Transverse colon (tissue), 4 donors: ENCODE measurements around the gene PPM1B. TPM values are rescaled to one million over a fixed set of nuclear protein-coding genes. Genes with fewer than 3 reads are reported as not detected.

Source experiments
- DNase-seq: peaks from one replicate; pipeline ENCODE4 v3.0.0-alpha.2; 2019
- H3K27ac ChIP-seq, 4 donors: fragments of 200-600 bp; sonication (generic); 2 replicates each; pipeline ENCODE4 v1.5.1; 2016 to 2018; ENCODE audit warnings: inconsistent platforms in 4 of 4
- H3K27me3 ChIP-seq: fragments of 200-600 bp; sonication (generic); 2 replicates; pipeline ENCODE4 v1.5.1; 2017; ENCODE audit warnings: inconsistent platforms
- H3K36me3 ChIP-seq, 4 donors: fragments of 200-600 bp; sonication (generic); 2 replicates each; pipeline ENCODE4 v1.5.1; 2017 to 2019; ENCODE audit warnings: inconsistent platforms in 4 of 4
- H3K4me1 ChIP-seq, 4 donors: fragments of 200-600 bp; sonication (generic); 2 replicates each; pipeline ENCODE4 v1.5.1; 2017 to 2020; ENCODE audit warnings: inconsistent platforms in 4 of 4
- H3K4me3 ChIP-seq, 4 donors: fragments of 200-600 bp; sonication (generic); 1 replicate in 1 of 4; 2 replicates in 3 of 4; pipeline versions ENCODE4 v1.5.1 to v1.6.1; 2017 to 2019; ENCODE audit warnings: inconsistent platforms in 4 of 4
- H3K9me3 ChIP-seq, 2 donors: fragments of 200-600 bp; sonication (generic); 2 replicates each; pipeline ENCODE4 v1.5.1; 2017 to 2019; ENCODE audit warnings: inconsistent platforms in 2 of 2
- CTCF ChIP-seq, 5 experiments: fragments of 200-600 bp in 3 of 5; fragments of 450-650 bp in 2 of 5; sonication (generic) in 3 of 5; IDR thresholded peaks; 1 replicate in 2 of 5; 2 replicates in 3 of 5; pipeline ENCODE4 v1.5.1; 2016 to 2017; ENCODE audit warnings: antibody characterized with exemption in 5 of 5, inconsistent platforms in 3 of 5, mild to moderate bottlenecking in 2 of 5, moderate library complexity in 1 of 5
- EP300 ChIP-seq: sonication (generic); formaldehyde crosslinking; IDR thresholded peaks from one replicate; pipeline ENCODE4 v1.6.1; 2017; ENCODE audit warnings: antibody characterized with exemption, low read depth
- POLR2A ChIP-seq: fragments of 450-650 bp; IDR thresholded peaks from one replicate; pipeline ENCODE4 v1.6.1; 2016; ENCODE audit warnings: antibody characterized with exemption, mild to moderate bottlenecking, moderate library complexity
- POLR2AphosphoS5 ChIP-seq, 3 donors: sonication (generic); formaldehyde crosslinking; IDR thresholded peaks; one replicate each; pipeline ENCODE4 v1.6.1; 2016; ENCODE audit warnings: antibody characterized with exemption in 3 of 3
- WGBS, 2 donors: methylation state at CpG; one replicate each; pipeline ENCODE4 v1.1.5; 2018; ENCODE audit warnings: low coverage in 1 of 2; 5-methylcytosine and 5-hydroxymethylcytosine counted together
- in situ Hi-C, 4 donors: fragments of 200-750 bp; cut with MboI; loops; one replicate each; pipeline versions ENCODE4 v1.15.0 to v1.15.1; 2017; ENCODE audit warnings: low sequenced_read_pairs in 3 of 4, low pct_ligation_motif_present in 1 of 4, low pct_unique_long_range_greater_than_20kb in 1 of 4
- intact Hi-C: fragments of 100-400 bp; cut with DNase I; formaldehyde crosslinking; loops from one replicate; pipeline ENCODE4 v1.15.1; 2023; ENCODE audit warnings: low total_unique reads
- total RNA-seq, 4 donors: library from RNA; depleted of rRNA; stranded (reverse); fragments of >200 nt; gene quantifications; one replicate each; pipeline ENCODE4 v1.1.0, GENCODE V29; 2016

The PPM1B gene
- total RNA-seq, 4 donors from 2014 or later: 23.7 to 108 (median 67.0) TPM

DNA sequence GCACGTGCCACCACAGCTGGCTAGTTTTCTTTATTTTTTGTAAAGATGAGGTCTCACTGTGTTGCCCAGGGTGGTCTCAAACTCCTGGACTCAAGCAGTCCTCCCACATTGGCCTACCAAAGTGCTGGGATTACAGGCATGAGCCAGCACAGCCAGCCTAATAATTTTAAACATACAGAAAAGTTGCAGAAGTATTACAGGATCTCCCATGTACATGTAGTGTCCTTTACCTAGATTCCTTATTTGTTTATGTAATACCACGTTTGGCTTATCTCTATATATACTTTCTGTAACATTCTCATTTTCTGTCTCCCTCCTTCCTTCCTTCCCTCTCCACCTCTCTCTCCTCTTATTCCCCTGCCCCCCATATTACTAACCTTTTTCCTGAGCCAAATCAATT lies 41.7 kb downstream of the PPM1B start:
- in situ Hi-C loops (no loop called here), intact Hi-C loops (no loop called here)
- 77 to 91% methylated on average over 1 to 2 of the region's 2 CpGs for WGBS, 2 donors

DNA sequence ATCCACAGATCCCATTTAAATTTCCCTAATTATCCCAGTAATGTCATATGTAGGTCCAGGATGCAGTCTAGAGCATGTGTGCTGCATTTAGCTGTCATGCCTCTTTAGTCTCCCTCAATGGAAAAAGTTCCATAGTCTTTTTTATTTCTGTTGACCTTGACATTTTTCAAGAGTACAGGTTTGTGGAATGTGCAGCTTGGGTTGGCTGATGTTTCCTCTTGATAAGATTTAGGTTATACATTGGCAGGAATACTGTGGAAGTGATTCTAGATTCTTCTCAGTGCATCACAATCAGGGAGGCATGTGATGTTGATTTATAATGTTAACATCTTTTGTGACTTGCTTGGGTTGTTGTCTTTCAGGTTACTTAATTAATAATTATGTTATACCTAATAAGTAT lies 42.5 kb downstream of the PPM1B start:
- Histone ChIP-seq H3K4me3 (no peak overlapping the region), H3K27me3 (no peaks in the 10 kb centered on the region), H3K9me3 (no peaks in the 10 kb centered on the region), H3K36me3 (peaks cover 0 to 24% (median 10%) of the 10 kb centered on the region in 4 donors), H3K27ac (no peak overlapping the region), H3K4me1 (peaks cover 0 to 12% (median 5%) of the 10 kb centered on the region in 4 donors)
- intact Hi-C loops (no loop called here), in situ Hi-C loops (no loop called here)
- TF ChIP-seq CTCF (IDR thresholded peaks at IDR 0.05) (no peak), POLR2AphosphoS5 (IDR thresholded peaks at IDR 0.05) (no peak), POLR2A (no peak), EP300 (no peak)
- no peak for DNase-seq

More for the DNA sequence above, 41.7 kb downstream of the PPM1B start:
- Histone ChIP-seq H3K36me3 (peaks cover 0 to 24% (median 10%) of the 10 kb centered on the region in 4 donors), H3K27ac (no peak overlapping the region), H3K27me3 (no peaks in the 10 kb centered on the region), H3K4me3 (no peak overlapping the region), H3K9me3 (no peaks in the 10 kb centered on the region), H3K4me1 (peaks cover 0 to 11% (median 3%) of the 10 kb centered on the region in 4 donors)
- TF ChIP-seq CTCF (IDR thresholded peaks at IDR 0.05): no peak
- TF ChIP-seq EP300: no peak
- no peak for TF ChIP-seq POLR2AphosphoS5 (IDR thresholded peaks at IDR 0.05)
- TF ChIP-seq POLR2A: no peak
- DNase-seq: no peak

DNA sequence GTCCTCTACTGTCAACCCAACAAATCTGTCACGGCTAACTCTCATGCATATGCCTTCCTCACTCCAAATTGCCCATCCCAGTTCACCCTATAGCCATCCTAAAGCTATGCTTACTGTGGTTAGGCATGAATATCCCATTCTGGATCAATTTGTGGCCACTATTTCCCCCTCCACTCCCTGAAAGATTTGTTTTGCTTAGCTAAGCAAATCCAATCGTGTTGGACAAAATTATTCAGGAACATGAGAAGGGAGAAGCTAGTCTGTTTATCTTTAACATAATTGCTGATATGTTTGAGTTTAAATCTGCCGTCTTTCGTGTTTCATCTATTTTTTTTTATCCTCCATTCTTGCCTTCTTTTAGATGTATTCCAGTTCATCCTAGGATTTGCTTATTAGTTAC lies 43.6 kb downstream of the PPM1B start:
- H3K27me3 ChIP-seq: no peaks in the 10 kb centered on the region
- no peak for TF ChIP-seq POLR2AphosphoS5 (IDR thresholded peaks at IDR 0.05)
- TF ChIP-seq POLR2A: no peak
- no peak for TF ChIP-seq CTCF (IDR thresholded peaks at IDR 0.05)
- no peak for TF ChIP-seq EP300
- H3K4me3 ChIP-seq: no peak overlapping the region
- no peaks in the 10 kb centered on the region for H3K9me3 ChIP-seq
- DNase-seq: no peak
- H3K36me3 ChIP-seq: peaks cover 0 to 24% (median 10%) of the 10 kb centered on the region in 4 donors
- peaks cover 0 to 12% (median 5%) of the 10 kb centered on the region in 4 donors for H3K4me1 ChIP-seq
- no peak overlapping the region for H3K27ac ChIP-seq
- intact Hi-C loops (no loop called here), in situ Hi-C loops (no loop called here)
- WGBS, 2 donors: 90 to 96% methylated on average over 4 of the region's 4 CpGs

DNA sequence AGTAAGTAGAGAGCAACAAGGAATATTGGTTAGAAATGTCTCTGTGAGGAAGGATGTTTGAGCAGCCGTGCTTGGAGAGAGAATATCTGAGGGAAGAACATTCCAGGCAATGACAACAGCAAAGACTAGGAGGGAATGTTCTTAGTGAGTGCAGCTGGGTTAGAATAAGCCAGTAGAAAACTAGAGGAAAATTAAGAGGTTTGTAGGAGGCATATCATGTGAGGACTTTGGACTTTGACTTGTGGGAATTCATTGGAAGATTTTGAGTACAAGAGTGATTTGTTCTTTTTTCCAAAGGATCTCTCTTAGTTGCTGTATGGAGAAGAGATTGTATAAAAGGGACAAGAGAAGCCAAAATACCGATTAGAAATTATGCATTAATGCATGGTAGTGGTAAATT lies 47.2 kb downstream of the PPM1B start:
- Histone ChIP-seq H3K4me1 (peaks cover 0 to 12% (median 5%) of the 10 kb centered on the region in 4 donors), H3K27me3 (no peaks in the 10 kb centered on the region), H3K27ac (no peak overlapping the region), H3K4me3 (no peak overlapping the region), H3K36me3 (peaks cover 0 to 29% (median 13%) of the 10 kb centered on the region in 4 donors), H3K9me3 (no peaks in the 10 kb centered on the region)
- intact Hi-C loops: no loop called here
- TF ChIP-seq POLR2A (no peak), EP300 (no peak), POLR2AphosphoS5 (IDR thresholded peaks at IDR 0.05) (no peak), CTCF (IDR thresholded peaks at IDR 0.05) (no peak)
- in situ Hi-C loops: no loop called here
- 86 to 88% methylated on average over 2 of the region's 2 CpGs for WGBS, 2 donors
- DNase-seq: no peak
